HepG2 (cell line): ENCODE measurements around the gene PLA2G2E. TPM values are rescaled to one million over a fixed set of nuclear protein-coding genes. Genes with fewer than 3 reads are reported as not detected.

Experiments used
- ATAC-seq: fragments of 200-7000 bp; cut with Tn5 transposase; 3 replicates; pipeline ENCODE4 v1.9.1; 2020; ENCODE audit warnings: mild to moderate bottlenecking, moderate library complexity
- BruUV-seq: library from RNA; stranded (reverse); fragments of 400-500 nt; replicated peaks from 2 replicates; lab custom pipeline; 2021; lab: Mats Ljungman, UMichigan
- CTCF ChIA-PET: fragments of 300-600 bp; formaldehyde crosslinking; extraction: SDS; loops from one replicate; lab custom pipeline; 2021; ENCODE audit warnings: low total read pairs, inconsistent platforms, low intra/inter-chr PET ratio; lab: Yijun Ruan, JAX
- POLR2A ChIA-PET: fragments of 350-600 bp; sonication (Branson Sonifier 250); formaldehyde crosslinking; loops from one replicate; lab custom pipeline; 2020; ENCODE audit warnings: antibody characterized with exemption, inconsistent platforms; lab: Yijun Ruan, JAX
- DNase-seq: peaks from one replicate; pipeline ENCODE4 v3.0.0-alpha.2; 2015; ENCODE audit warnings: low spot score
- FAIRE-seq: peaks from 3 replicates; lab custom pipeline; 2011; peaks lifted over from hg19 to GRCh38; lab: Jason Lieb, UNC
- H2AFZ ChIP-seq: one replicate; pipeline ENCODE4 v1.6.1; 2011; ENCODE audit warnings: low read length, inconsistent platforms
- H3K27ac ChIP-seq: fragments of 300-600 bp; 3 replicates; pipeline ENCODE4 v1.8.0; 2011; ENCODE audit warnings: mixed run types, mild to moderate bottlenecking, mixed read lengths, low read length, inconsistent platforms; ENCODE audit not compliant: insufficient read depth; ENCODE audit errors: extremely low read length
- H3K27me3 ChIP-seq, 2 experiments: fragments of 200-600 bp in 1 of 2; 2 replicates in 1 of 2; 3 replicates in 1 of 2; pipeline versions ENCODE4 v1.6.0 to v1.8.0; 2011; ENCODE audit warnings: low read length in 2 of 2, mild to moderate bottlenecking in 2 of 2, moderate library complexity in 2 of 2, inconsistent platforms in 1 of 2; ENCODE audit not compliant: insufficient read depth in 2 of 2, control insufficient read depth in 1 of 2
- H3K36me3 ChIP-seq, 2 experiments: fragments of 200-600 bp in 1 of 2; replicated peaks in 1 of 2; 2 replicates in 1 of 2; 3 replicates in 1 of 2; pipeline versions ENCODE4 v1.5.1 to v1.8.0; 2011; ENCODE audit warnings: low read length in 2 of 2, inconsistent platforms in 1 of 2; ENCODE audit not compliant: insufficient read depth in 2 of 2, control insufficient read depth in 1 of 2
- H3K4me1 ChIP-seq: 2 replicates; pipeline ENCODE4 v1.5.1; 2012; ENCODE audit warnings: low read length, inconsistent platforms; ENCODE audit not compliant: insufficient read depth
- H3K4me2 ChIP-seq: 2 replicates; pipeline ENCODE4 v1.6.0; 2011; ENCODE audit warnings: low read depth, low read length, inconsistent platforms
- H3K4me3 ChIP-seq, 3 experiments: fragments of 200-600 bp in 1 of 3; sonication (generic), shearing (Covaris generic) in 1 of 3; replicated peaks in 1 of 3; 2 replicates each; pipeline ENCODE4 v1.5.1; 2011 to 2016; ENCODE audit warnings: low read length in 3 of 3, inconsistent platforms in 2 of 3, low read depth in 2 of 3, mild to moderate bottlenecking in 2 of 3, control low read depth in 1 of 3, mixed read lengths in 1 of 3; ENCODE audit not compliant: insufficient read depth in 1 of 3
- H3K79me2 ChIP-seq: one replicate; pipeline ENCODE4 v1.6.1; 2011; ENCODE audit warnings: low read length, inconsistent platforms; ENCODE audit not compliant: insufficient read depth
- H3K9ac ChIP-seq: 2 replicates; pipeline ENCODE4 v1.6.0; 2011; ENCODE audit warnings: mild to moderate bottlenecking, low read depth, low read length, inconsistent platforms; ENCODE audit not compliant: insufficient read depth
- H3K9me3 ChIP-seq: 2 replicates; pipeline ENCODE4 v1.5.1; 2012; ENCODE audit warnings: mild to moderate bottlenecking, low read length
- H4K20me1 ChIP-seq: 2 replicates; pipeline ENCODE4 v1.6.0; 2011; ENCODE audit warnings: inconsistent platforms, mild to moderate bottlenecking, low read length, moderate library complexity; ENCODE audit not compliant: insufficient read depth
- FIP1L1 ChIP-seq: fragments of 200-400 bp; formaldehyde crosslinking; IDR thresholded peaks from 2 replicates; pipeline ENCODE4 v1.6.1; 2018; ENCODE audit warnings: low read depth, mild to moderate bottlenecking, low read length, moderate library complexity, borderline replicate concordance; ENCODE audit not compliant: insufficient read depth
- PRDM10 ChIP-seq: sonication (generic); formaldehyde crosslinking; IDR thresholded peaks from 2 replicates; pipeline ENCODE4 v1.4.0; 2020; ENCODE audit warnings: low read depth, missing genetic modification reagents
- ZNF652 ChIP-seq: IDR thresholded peaks from 2 replicates; pipeline ENCODE4 v1.6.1; 2016; ENCODE audit warnings: low read depth, borderline replicate concordance
- WGBS: methylation state at CpG from one replicate; pipeline ENCODE4 v1.1.6; 2017; ENCODE audit warnings: low lambda C conversion rate; 5-methylcytosine and 5-hydroxymethylcytosine counted together
- in situ Hi-C: cut with HindIII; loops from 2 replicates; pipeline ENCODE4 v1.10.0; 2017; ENCODE audit warnings: low pct_unique_long_range_greater_than_20kb; ENCODE audit not compliant: extremely low pct_ligation_motif_present
- intact Hi-C: fragments of 100-400 bp; cut with micrococcal nuclease; formaldehyde crosslinking; loops from one replicate; pipeline ENCODE4 v1.10.0; 2022; ENCODE audit not compliant: unreplicated experiment
- polyA plus RNA-seq, 8 experiments: library from polyadenylated mRNA; depleted of rRNA in 3 of 8; stranded (reverse) in 7 of 8; unstranded in 1 of 8; fragments of >200 nt; fragmentation: Illumina TruSeq in 4 of 8; extraction: Trizol in 4 of 8; gene quantifications; 2 replicates each; pipeline versions ENCODE4 v1.2.1 to v1.2.3, GENCODE V29; 2011 to 2016; ENCODE audit warnings: low read depth in 4 of 8, missing spikeins in 1 of 8, mixed read lengths in 1 of 8; ENCODE audit not compliant: insufficient read depth in 1 of 8
- total RNA-seq, 5 experiments: library from RNA; depleted of rRNA; stranded (reverse); fragments of >200 nt; fragmentation: Illumina TruSeq; extraction: Trizol; gene quantifications; 2 replicates each; pipeline ENCODE4 v1.2.3, GENCODE V29; 2016; ENCODE audit warnings: low read depth in 1 of 5
- TF ChIP-seq, protein P1 (sequence below), 2 experiments: fragments of 450-650 bp in 1 of 2; sonication (generic) in 1 of 2; formaldehyde crosslinking in 1 of 2; IDR thresholded peaks; 2 replicates each; pipeline versions ENCODE4 v1.6.1 to v1.8.0; 2016 to 2022; ENCODE audit warnings: antibody characterized with exemption in 1 of 2, mild to moderate bottlenecking in 1 of 2, missing genetic modification reagents in 1 of 2

Gene PLA2G2E
- total and polyA plus RNA-seq, 2 of the 13 experiments (the other 11 are each of a cell fraction or from before 2014, with no cell fraction given), result not detected

GRCh38 chr1:19945914-19946313, 22.5 kb upstream of the PLA2G2E start:
- POLR2A ChIA-PET, result interaction anchor here (0.8 to 1.7 kb wide), 4 partner anchors 16 to 29 kb away, joined by 3 to 7 read pairs (median 3); no protein-coding TSS in a partner anchor
- no peak for TF ChIP-seq PRDM10 (CRISPR knock-in tag)
- TF ChIP-seq ZNF652 (CRISPR knock-in tag), result peak; percentile 84
- Histone ChIP-seq H3K9me3 (no peaks in the 10 kb centered on the region), H3K27me3 (no peaks in the 10 kb centered on the region), H3K36me3 (no peaks in the 10 kb centered on the region), H2AFZ (no peak overlapping the region), H3K4me2 (no peak overlapping the region), H4K20me1 (no peaks in the 10 kb centered on the region), H3K9ac (0 out of 2 replicates have a peak overlapping the region, but pooled peaks have one; percentile 0), H3K27ac (no peak overlapping the region), H3K4me3 (no peak overlapping the region), H3K79me2 (no peaks in the 10 kb centered on the region), H3K4me1 (peaks cover 28% of the 10 kb centered on the region)
- intact Hi-C loops (no loop called here), in situ Hi-C loops (no loop called here)
- 9% methylated on average over 2 of the region's 2 CpGs for WGBS
- DNase-seq (no peak), FAIRE-seq (no peak), ATAC-seq (no peak)
- CTCF ChIA-PET, result no interaction called here
- no TSS peak for BruUV-seq

GRCh38 chr1:19942657-19943056, 19.2 kb upstream of the PLA2G2E start:
- Histone ChIP-seq H2AFZ (no peak overlapping the region), H3K27me3 (no peaks in the 10 kb centered on the region), H3K79me2 (no peaks in the 10 kb centered on the region), H3K36me3 (no peaks in the 10 kb centered on the region), H3K27ac (no peak overlapping the region), H3K4me3 (no peak overlapping the region), H3K4me1 (peaks cover 39% of the 10 kb centered on the region), H3K9me3 (no peaks in the 10 kb centered on the region), H3K4me2 (no peak overlapping the region), H3K9ac (no peak overlapping the region), H4K20me1 (no peaks in the 10 kb centered on the region)
- no TSS peak for BruUV-seq
- CTCF ChIA-PET, result no interaction called here
- DNase-seq (no peak), FAIRE-seq (no peak), ATAC-seq (no peak)
- 98% methylated on average over 2 of the region's 2 CpGs for WGBS
- intact Hi-C loops, result no loop called here
- POLR2A ChIA-PET, result no interaction called here
- TF ChIP-seq, protein P1, sequence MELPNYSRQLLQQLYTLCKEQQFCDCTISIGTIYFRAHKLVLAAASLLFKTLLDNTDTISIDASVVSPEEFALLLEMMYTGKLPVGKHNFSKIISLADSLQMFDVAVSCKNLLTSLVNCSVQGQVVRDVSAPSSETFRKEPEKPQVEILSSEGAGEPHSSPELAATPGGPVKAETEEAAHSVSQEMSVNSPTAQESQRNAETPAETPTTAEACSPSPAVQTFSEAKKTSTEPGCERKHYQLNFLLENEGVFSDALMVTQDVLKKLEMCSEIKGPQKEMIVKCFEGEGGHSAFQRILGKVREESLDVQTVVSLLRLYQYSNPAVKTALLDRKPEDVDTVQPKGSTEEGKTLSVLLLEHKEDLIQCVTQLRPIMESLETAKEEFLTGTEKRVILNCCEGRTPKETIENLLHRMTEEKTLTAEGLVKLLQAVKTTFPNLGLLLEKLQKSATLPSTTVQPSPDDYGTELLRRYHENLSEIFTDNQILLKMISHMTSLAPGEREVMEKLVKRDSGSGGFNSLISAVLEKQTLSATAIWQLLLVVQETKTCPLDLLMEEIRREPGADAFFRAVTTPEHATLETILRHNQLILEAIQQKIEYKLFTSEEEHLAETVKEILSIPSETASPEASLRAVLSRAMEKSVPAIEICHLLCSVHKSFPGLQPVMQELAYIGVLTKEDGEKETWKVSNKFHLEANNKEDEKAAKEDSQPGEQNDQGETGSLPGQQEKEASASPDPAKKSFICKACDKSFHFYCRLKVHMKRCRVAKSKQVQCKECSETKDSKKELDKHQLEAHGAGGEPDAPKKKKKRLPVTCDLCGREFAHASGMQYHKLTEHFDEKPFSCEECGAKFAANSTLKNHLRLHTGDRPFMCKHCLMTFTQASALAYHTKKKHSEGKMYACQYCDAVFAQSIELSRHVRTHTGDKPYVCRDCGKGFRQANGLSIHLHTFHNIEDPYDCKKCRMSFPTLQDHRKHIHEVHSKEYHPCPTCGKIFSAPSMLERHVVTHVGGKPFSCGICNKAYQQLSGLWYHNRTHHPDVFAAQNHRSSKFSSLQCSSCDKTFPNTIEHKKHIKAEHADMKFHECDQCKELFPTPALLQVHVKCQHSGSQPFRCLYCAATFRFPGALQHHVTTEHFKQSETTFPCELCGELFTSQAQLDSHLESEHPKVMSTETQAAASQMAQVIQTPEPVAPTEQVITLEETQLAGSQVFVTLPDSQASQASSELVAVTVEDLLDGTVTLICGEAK (IDR thresholded peaks at IDR 0.05), result peak; percentile 49
- TF ChIP-seq, protein P1 (CRISPR knock-in tag; IDR thresholded peaks at IDR 0.05), result peak; percentile 90
- no peak for TF ChIP-seq FIP1L1
- in situ Hi-C loops, result no loop called here
